Memory B cell (primary cell): Measurements from ENCODE around the gene PCDHB9.
A peak's percentile ranks its signal among the peaks of the same experiment; 100 is the strongest.
"Not testable (repeated sequence)": the region's sequence is repeated elsewhere in the genome, so short reads cannot be mapped to it uniquely, and the experiment has no call there.

Experiments
- ATAC-seq: fragments of 150-1000 bp; cut with Tn5 transposase; 2 replicates; pipeline ENCODE4 v1.10.0; 2021; ENCODE audit warnings: low read depth, mild to moderate bottlenecking, moderate library complexity
- DNase-seq, 2 donors: peaks; one replicate each; pipeline ENCODE4 v3.0.0; 2022; ENCODE audit warnings: low spot score in 2 of 2
- H3K27ac Mint-ChIP-seq: one replicate; pipeline ENCODE4 v1.8.0; 2022; ENCODE audit warnings: mild to moderate bottlenecking, moderate library complexity, mixed read lengths
- H3K27me3 Mint-ChIP-seq: one replicate; pipeline ENCODE4 v1.8.0; 2022; ENCODE audit warnings: mixed read lengths
- H3K36me3 Mint-ChIP-seq: one replicate; pipeline ENCODE4 v1.8.0; 2022; ENCODE audit warnings: mild to moderate bottlenecking, mixed read lengths
- H3K4me1 Mint-ChIP-seq: one replicate; pipeline ENCODE4 v1.8.0; 2022; ENCODE audit warnings: mixed read lengths
- H3K4me3 Mint-ChIP-seq: one replicate; pipeline ENCODE4 v1.8.0; 2022; ENCODE audit warnings: mild to moderate bottlenecking, moderate library complexity, mixed read lengths
- H3K9me3 Mint-ChIP-seq: one replicate; pipeline ENCODE4 v1.8.0; 2022; ENCODE audit warnings: mixed read lengths

Gene PCDHB9

DNA sequence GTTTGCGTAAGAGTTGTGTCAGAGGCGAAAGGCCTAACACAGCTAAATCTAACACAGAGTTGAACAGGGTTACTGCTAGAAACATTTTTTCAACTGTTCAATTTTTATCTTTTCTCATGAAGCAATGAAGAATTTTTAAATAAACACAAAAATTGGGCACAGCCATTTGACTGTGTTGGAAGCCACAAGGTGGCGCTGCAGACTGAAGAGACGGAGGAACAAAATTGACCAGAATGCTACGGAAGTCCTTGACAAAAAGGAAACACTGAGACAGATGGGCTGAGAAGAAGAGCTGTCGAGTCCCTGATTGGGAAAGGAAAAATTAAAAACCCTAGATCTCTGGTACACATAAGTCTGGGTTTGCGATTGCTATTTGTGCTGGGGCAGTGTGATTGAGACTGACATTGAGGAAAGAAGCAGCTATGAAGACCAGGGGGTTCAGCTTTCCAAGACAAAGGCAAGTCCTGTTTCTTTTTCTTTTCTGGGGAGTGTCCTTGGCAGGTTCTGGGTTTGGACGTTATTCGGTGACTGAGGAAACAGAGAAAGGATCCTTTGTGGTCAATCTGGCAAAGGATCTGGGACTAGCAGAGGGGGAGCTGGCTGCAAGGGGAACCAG, at the start of gene PCDHB9:
PCDHB9 (plus strand) TSS at position 265 of the 616 bp plus-strand sequence; CDS start at position 423, 158 bp downstream.
- ATAC-seq = no peak
- peaks cover 6% of the 10 kb centered on the region for H3K36me3 Mint-ChIP-seq
- peak within 1 kb of the TSS; percentile 71 for H3K4me3 Mint-ChIP-seq
- H3K9me3 Mint-ChIP-seq = peaks cover 8% of the 10 kb centered on the region
- no peak within 1 kb of the TSS for H3K27ac Mint-ChIP-seq
- DNase-seq = no peak
- peaks cover 12% of the 10 kb centered on the region for H3K27me3 Mint-ChIP-seq
- H3K4me1 Mint-ChIP-seq = peaks cover 6% of the 10 kb centered on the region

DNA sequence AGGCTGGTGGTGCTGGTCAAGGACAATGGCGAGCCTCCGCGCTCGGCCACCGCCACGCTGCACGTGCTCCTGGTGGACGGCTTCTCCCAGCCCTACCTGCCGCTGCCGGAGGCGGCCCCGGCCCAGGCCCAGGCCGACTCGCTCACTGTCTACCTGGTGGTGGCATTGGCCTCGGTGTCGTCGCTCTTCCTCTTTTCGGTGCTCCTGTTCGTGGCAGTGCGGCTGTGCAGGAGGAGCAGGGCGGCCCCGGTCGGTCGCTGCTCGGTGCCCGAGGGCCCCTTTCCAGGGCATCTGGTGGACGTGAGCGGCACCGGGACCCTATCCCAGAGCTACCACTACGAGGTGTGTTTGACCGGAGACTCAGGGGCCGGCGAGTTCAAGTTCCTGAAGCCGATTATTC, 49.6 kb upstream of the PCDHB9 start:
- not testable (repeated sequence) for ATAC-seq

DNA sequence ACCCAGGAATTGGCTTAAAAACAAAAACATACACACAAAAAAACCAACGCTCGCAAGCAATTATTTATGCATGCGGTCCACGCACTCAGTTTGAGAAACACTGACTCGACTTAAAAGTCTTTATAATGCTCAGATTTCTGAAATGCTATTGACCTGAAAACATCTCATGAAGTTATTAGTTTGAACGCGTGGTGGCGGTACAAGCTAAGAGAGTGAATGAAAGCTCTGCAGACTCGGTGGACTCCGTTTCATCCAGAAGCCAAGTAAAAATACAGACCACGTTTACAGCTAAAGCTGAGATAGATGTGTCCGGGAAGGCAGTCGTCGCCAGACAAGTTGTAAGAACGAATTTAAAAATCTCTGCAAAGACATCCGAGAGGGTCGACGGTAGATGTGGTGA, 37.1 kb upstream of the PCDHB9 start, which contains the start of gene PCDHB6:
PCDHB6 (plus strand) TSS at position 246 of the 400 bp plus-strand sequence. CDS start 201 bp downstream, outside the sequence.
- ATAC-seq = no peak
- Mint-ChIP-seq H3K4me3 (no peak within 1 kb of the TSS), H3K27me3 (no peaks in the 10 kb centered on the region)

More for the DNA sequence above, 49.6 kb upstream of the PCDHB9 start:
- H3K27ac Mint-ChIP-seq, H3K4me3 Mint-ChIP-seq, H3K36me3 Mint-ChIP-seq, H3K27me3 Mint-ChIP-seq, H3K4me1 Mint-ChIP-seq, DNase-seq: not testable (repeated sequence)
- peaks cover 13% of the 10 kb centered on the region for H3K9me3 Mint-ChIP-seq

DNA sequence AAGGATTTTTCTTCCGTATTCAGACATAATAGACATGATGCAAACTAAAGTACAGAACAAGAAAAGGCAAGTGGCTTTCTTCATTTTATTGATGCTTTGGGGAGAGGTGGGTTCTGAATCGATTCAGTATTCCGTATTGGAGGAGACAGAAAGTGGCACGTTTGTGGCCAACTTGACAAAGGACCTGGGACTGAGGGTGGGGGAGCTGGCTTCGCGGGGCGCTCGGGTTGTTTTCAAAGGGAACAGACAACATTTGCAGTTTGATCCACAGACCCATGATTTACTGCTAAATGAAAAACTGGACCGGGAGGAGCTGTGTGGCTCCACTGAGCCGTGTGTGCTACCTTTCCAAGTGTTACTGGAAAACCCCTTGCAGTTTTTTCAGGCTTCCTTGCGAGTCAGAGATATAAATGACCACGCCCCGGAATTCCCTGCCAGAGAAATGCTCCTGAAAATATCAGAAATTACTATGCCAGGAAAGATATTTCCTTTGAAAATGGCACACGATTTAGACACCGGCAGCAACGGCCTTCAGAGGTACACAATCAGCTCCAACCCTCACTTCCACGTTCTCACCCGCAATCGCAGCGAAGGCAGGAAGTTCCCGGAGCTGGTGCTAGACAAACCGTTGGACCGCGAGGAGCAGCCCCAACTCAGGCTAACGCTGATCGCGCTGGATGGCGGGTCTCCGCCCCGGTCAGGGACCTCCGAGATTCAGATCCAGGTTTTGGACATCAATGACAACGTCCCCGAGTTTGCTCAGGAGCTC, 36.6 kb upstream of the PCDHB9 start:
- Mint-ChIP-seq H3K4me3 (no peak overlapping the region), H3K27ac (no peak overlapping the region), H3K36me3 (peaks cover 3% of the 10 kb centered on the region), H3K4me1 (peaks cover 2% of the 10 kb centered on the region), H3K9me3 (peaks cover 1% of the 10 kb centered on the region), H3K27me3 (no peaks in the 10 kb centered on the region)
- no peak for ATAC-seq
- DNase-seq = no peak

More for the DNA sequence above, 37.1 kb upstream of the PCDHB9 start, which contains the start of gene PCDHB6:
- Mint-ChIP-seq H3K9me3 (peaks cover 1% of the 10 kb centered on the region), H3K27ac (no peak within 1 kb of the TSS), H3K4me1 (peaks cover 2% of the 10 kb centered on the region), H3K36me3 (peaks cover 3% of the 10 kb centered on the region)
- no peak for DNase-seq

DNA sequence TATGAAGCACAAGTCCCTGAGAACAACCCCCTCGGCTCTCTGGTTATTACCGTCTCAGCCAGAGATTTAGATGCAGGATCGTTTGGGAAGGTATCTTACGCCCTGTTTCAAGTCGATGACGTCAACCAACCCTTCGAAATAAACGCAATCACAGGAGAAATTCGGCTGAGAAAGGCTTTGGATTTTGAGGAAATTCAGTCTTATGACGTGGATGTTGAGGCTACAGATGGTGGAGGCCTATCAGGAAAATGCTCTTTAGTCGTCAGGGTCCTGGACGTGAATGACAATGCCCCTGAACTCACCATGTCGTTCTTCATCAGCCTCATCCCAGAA, 36.0 kb upstream of the PCDHB9 start:
- no peaks in the 10 kb centered on the region for H3K27me3 Mint-ChIP-seq

DNA sequence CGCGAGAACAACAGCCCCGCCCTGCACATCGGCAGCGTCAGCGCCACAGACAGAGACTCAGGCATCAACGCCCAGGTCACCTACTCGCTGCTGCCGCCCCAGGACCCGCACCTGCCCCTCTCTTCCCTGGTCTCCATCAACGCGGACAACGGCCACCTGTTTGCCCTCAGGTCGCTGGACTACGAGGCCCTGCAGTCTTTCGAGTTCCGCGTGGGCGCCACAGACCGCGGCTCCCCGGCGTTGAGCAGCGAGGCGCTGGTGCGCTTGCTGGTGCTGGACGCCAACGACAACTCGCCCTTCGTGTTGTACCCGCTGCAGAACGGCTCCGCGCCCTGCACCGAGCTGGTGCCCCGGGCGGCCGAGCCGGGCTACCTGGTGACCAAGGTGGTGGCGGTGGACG, 35.3 kb upstream of the PCDHB9 start:
- H3K9me3 Mint-ChIP-seq, ATAC-seq, H3K4me1 Mint-ChIP-seq, H3K36me3 Mint-ChIP-seq, H3K27ac Mint-ChIP-seq, H3K27me3 Mint-ChIP-seq, DNase-seq, H3K4me3 Mint-ChIP-seq: not testable (repeated sequence)

More for the DNA sequence above, 36.0 kb upstream of the PCDHB9 start:
- H3K4me3 Mint-ChIP-seq = no peak overlapping the region
- H3K4me1 Mint-ChIP-seq = peaks cover 2% of the 10 kb centered on the region
- ATAC-seq = no peak
- peaks cover 3% of the 10 kb centered on the region for H3K36me3 Mint-ChIP-seq
- H3K27ac Mint-ChIP-seq = no peak overlapping the region
- DNase-seq = no peak
- peaks cover 1% of the 10 kb centered on the region for H3K9me3 Mint-ChIP-seq

DNA sequence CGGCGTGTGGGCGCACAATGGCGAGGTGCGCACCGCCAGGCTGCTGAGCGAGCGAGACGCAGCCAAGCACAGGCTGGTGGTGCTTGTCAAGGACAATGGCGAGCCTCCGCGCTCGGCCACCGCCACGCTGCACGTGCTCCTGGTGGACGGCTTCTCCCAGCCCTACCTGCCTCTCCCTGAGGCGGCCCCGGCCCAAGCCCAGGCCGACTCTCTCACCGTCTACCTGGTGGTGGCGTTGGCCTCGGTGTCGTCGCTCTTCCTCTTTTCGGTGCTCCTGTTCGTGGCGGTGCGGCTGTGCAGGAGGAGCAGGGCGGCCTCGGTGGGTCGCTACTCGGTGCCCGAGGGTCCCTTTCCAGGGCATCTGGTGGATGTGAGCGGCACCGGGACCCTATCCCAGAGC, 34.9 kb upstream of the PCDHB9 start:
- not testable (repeated sequence) for H3K4me1 Mint-ChIP-seq, ATAC-seq, H3K27me3 Mint-ChIP-seq, H3K4me3 Mint-ChIP-seq, DNase-seq, H3K27ac Mint-ChIP-seq, H3K9me3 Mint-ChIP-seq, H3K36me3 Mint-ChIP-seq

DNA sequence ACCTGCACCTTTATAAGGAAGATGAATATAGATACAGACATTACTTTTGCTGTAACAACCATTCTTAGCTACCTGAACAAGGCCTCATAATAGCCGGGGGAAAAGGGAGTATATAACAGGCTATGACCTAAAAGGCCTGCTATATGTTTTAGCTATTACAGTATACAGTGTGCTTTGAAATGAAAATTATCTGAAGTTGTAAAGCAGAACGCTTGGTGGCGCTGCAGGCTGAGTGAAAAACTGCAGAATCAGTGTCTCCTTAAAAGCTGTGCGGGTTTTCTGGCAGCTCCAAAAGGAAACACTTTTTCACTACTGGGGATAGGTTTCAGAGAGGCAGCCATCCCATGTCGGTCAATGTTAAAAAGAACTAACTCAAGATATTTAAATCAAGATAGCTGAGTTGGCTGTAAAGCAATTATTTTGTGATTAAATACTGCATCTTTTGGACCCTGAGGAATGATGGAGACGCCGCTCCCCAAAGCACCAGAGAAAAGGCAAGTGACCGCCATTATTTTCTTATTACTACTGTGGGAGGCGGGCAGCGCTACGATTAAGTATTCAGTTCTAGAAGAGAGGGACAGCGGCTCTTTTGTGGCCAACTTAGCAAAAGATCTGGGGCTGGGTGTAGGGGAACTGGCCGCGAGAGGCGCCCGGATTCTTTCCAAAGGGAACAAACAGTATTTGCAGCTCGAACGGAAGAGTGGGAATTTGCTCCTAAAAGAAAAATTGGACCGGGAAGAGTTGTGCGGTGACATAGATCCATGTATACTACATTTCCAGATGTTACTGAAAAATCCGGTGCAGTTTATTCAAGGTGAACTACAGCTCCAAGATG, 31.2 kb upstream of the PCDHB9 start:
- H3K36me3 Mint-ChIP-seq = peaks cover 1% of the 10 kb centered on the region
- no peak overlapping the region for H3K4me3 Mint-ChIP-seq
- ATAC-seq (no peak), DNase-seq (no peak)
- H3K27ac Mint-ChIP-seq = no peak overlapping the region
- H3K9me3 Mint-ChIP-seq = peaks cover 3% of the 10 kb centered on the region
- no peaks in the 10 kb centered on the region for H3K4me1 Mint-ChIP-seq
- peaks cover 1% of the 10 kb centered on the region for H3K27me3 Mint-ChIP-seq

DNA sequence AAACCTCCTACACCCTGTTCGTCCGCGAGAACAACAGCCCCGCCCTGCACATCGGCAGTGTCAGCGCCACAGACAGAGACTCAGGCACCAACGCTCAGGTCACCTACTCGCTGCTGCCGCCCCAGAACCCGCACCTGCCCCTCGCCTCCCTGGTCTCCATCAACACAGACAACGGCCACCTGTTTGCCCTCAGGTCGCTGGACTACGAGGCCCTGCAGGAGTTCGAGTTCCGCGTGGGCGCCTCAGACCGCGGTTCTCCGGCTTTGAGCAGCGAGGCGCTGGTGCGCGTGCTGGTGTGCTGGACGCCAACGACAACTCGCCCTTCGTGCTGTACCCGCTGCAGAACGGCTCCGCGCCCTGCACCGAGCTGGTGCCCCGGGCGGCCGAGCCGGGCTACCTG, 29.6 kb upstream of the PCDHB9 start:
- ATAC-seq, H3K4me1 Mint-ChIP-seq, H3K9me3 Mint-ChIP-seq, H3K27ac Mint-ChIP-seq, H3K4me3 Mint-ChIP-seq, DNase-seq, H3K36me3 Mint-ChIP-seq, H3K27me3 Mint-ChIP-seq: not testable (repeated sequence)

DNA sequence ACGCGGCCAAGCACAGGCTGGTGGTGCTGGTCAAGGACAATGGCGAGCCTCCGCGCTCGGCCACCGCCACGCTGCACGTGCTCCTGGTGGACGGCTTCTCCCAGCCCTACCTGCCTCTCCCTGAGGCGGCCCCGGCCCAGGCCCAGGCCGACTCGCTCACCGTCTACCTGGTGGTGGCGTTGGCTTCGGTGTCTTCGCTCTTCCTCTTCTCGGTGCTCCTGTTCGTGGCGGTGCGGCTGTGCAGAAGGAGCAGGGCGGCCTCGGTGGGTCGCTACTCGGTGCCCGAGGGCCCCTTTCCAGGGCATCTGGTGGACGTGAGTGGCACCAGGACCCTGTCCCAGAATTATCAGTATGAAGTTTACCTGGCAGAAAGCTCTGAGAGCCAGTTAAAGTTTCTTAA, 29.1 kb upstream of the PCDHB9 start:
- not testable (repeated sequence) for DNase-seq, H3K27me3 Mint-ChIP-seq, H3K4me1 Mint-ChIP-seq, H3K27ac Mint-ChIP-seq, ATAC-seq, H3K4me3 Mint-ChIP-seq, H3K36me3 Mint-ChIP-seq, H3K9me3 Mint-ChIP-seq

DNA sequence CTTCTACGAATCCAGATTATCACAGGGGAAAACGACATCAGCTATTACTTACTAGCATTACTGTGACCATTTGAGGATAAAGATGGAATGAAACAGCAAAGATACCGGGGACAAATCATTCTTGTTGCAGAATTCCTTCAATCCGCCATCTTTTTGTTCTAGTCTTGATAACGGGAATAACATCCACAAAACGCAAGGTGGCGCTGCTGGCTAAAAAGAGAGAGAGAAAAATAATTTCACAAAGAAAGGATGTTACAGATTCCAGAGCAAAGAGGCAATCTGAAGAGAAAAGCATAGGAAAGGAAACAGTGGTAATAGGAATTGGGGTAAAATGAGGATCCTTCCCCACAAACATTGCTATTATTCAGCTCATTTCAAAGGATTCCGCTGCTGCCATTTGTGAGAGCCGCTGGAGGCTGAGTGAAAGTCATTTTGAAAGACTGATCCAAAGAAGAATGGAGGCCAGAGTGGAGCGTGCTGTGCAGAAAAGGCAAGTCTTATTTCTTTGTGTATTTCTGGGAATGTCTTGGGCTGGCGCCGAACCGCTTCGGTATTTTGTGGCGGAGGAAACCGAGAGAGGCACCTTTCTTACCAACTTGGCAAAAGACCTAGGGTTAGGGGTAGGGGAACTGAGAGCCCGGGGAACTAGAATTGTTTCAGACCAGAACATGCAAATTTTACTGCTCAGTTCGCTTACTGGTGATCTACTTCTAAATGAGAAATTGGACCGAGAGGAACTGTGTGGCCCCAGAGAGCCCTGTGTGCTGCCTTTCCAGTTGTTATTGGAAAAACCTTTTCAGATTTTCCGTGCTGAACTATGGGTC, 14.4 kb upstream of the PCDHB9 start, which contains the start of gene PCDHB7:
PCDHB7 (plus strand) TSS at position 264 of the 824 bp plus-strand sequence; CDS start at position 456, 192 bp downstream.
- Mint-ChIP-seq H3K36me3 (peaks cover 2% of the 10 kb centered on the region), H3K27me3 (peaks cover 6% of the 10 kb centered on the region), H3K4me1 (peaks cover 3% of the 10 kb centered on the region), H3K9me3 (peaks cover 4% of the 10 kb centered on the region), H3K4me3 (no peak within 1 kb of the TSS), H3K27ac (peak within 1 kb of the TSS; percentile 3)
- no peak for ATAC-seq
- DNase-seq = no peak

DNA sequence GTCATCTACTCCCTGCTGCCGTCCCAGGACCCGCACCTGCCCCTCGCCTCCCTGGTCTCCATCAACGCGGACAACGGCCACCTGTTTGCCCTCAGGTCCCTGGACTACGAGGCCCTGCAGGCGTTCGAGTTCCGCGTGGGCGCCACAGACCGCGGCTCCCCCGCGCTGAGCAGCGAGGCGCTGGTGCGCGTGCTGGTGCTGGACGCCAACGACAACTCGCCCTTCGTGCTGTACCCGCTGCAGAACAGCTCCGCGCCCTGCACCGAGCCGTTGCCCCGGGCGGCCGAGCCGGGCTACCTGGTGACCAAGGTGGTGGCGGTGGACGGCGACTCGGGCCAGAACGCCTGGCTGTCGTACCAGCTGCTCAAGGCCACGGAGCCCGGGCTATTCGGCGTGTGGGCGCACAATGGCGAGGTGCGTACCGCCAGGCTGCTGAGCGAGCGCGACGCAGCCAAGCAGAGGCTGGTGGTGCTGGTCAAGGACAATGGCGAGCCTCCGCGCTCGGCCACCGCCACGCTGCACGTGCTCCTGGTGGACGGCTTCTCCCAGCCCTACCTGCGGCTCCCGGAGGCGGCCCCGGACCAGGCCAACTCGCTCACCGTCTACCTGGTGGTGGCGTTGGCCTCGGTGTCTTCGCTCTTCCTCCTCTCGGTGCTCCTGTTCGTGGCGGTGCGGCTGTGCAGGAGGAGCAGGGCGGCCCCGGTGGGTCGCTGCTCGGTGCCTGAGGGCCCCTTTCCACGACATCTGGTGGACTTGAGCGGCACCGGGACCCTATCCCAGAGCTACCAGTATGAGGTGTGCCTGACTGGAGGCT, 12.5 kb upstream of the PCDHB9 start:
- H3K4me3 Mint-ChIP-seq, ATAC-seq, H3K4me1 Mint-ChIP-seq, H3K9me3 Mint-ChIP-seq, H3K36me3 Mint-ChIP-seq, H3K27me3 Mint-ChIP-seq, DNase-seq, H3K27ac Mint-ChIP-seq: not testable (repeated sequence)

DNA sequence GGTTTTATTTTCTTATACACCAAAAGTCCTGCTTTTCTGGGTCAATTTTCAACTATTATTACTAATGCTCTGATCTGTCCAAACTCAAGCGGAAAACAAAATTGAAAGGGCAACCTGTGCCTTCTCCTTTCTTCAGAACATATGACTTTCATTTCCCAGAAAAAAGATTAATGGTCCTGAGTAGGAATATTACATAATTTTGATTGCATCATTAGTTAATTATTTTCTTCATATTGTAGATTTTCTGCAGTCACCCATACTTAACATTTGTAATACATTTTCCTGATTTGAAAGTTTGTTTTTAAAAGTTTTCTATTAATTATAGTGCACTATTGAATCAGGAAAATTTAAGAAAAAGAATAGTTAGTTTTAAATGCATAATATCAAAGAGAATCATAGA, 11.0 kb upstream of the PCDHB9 start:
- Mint-ChIP-seq H3K4me3 (no peak overlapping the region), H3K27ac (no peak overlapping the region), H3K9me3 (peaks cover 3% of the 10 kb centered on the region), H3K4me1 (peaks cover 3% of the 10 kb centered on the region), H3K36me3 (no peaks in the 10 kb centered on the region), H3K27me3 (peaks cover 2% of the 10 kb centered on the region)
- DNase-seq = no peak
- ATAC-seq = no peak
